Jurkat, Clone E6-1 (cell line): Measurements from ENCODE around the gene TTC39A.

Experiments used
- DNase-seq: peaks from one replicate; pipeline ENCODE4 v3.0.0-alpha.2; 2011; ENCODE audit warnings: low read depth, low spot score
- H3K4me3 ChIP-seq: 2 replicates; pipeline ENCODE4 v1.5.1; 2011; ENCODE audit warnings: mild to moderate bottlenecking, low read length, control low read depth, moderate library complexity

Gene TTC39A

DNA sequence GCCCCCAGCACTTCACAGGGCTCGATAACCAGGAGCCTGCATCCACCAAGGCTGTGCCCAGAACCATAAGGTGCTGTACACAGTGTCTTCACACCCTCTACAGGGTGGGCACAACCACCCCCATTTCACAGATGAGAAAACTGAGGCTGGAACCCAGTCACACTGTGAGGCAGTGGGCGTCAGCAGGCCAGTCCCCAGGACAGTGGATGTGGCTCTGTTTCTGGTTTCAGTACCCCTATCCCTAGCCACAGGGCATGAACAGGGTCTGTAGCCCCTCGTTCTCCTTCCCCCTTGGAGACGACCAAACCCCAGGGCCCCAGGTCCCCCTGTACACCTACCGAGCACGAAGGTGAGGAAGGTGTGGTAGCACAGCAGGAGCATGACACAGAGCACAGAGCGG lies 27.6 kb downstream of the TTC39A start:
- no peak overlapping the region for H3K4me3 ChIP-seq
- DNase-seq: no peak

DNA sequence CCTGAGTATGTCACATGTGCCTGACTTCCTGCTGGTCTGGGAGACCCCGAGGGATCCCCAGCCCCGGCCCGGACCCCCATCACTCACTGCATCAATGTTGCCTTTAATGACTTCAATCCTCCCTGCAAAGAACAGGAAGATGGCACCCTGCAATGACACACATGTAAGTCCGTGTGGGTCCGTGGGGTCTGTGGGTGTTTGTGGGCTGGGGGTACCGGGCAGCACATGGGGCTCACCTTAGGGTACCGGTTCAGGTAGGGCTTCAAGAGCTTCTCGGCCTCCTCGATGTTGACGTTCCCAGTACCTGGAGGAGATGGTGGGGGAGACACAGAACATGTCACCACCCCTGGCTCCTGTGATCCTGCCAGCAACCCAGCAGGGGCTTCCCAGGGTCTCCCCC lies 28.1 kb downstream of the TTC39A start:
- no peak overlapping the region for H3K4me3 ChIP-seq
- DNase-seq: no peak

DNA sequence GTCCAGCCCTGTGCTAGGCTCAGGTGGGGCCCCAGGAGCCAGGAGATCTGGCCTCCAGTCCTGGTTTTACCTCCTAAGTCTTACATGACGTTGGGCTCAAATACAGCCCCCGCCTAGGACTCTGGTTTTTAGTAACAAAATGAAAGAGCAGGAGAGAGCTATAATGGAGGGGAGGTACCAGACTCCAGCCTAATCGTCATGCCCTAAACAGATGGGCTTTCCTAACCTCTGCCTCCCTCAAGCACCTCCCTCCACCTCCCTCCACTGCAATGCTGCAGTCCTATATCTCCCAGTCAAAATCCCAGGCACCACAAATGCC lies 28.6 kb downstream of the TTC39A start:
- H3K4me3 ChIP-seq: no peak overlapping the region
- no peak for DNase-seq

DNA sequence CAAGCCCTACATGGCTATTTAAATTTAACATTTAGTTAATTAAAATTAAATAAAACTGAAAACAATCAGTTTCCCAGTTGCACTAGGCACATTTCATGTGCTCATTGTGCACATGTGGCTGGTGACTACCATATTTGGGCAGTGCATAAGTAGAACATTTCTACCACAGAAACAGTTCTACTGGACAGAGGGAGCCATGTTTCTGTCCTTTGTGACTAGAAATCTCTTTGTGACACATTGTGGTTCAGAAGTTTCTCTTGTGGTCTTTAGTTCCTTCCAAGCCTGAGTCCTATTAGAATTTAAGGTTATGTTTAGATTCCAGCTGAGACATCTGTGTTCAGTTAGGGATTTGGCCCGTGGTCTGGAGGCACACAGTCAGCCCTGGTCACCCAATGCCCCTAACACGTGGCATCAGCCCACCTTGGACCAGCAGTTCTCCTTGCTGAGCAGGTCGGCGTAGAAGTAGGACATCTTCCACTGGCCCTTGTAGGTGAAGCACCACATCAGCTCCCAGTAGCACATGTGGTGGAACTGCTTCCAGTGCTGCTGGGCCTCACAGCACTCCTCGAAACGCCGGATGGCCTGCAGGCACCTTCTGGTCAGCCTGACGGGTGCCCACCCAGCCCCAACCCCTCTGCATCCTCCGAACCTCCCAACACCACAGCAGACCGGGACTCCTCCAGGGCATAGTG lies 29.1 kb downstream of the TTC39A start:
- no peak overlapping the region for H3K4me3 ChIP-seq
- DNase-seq: no peak

DNA sequence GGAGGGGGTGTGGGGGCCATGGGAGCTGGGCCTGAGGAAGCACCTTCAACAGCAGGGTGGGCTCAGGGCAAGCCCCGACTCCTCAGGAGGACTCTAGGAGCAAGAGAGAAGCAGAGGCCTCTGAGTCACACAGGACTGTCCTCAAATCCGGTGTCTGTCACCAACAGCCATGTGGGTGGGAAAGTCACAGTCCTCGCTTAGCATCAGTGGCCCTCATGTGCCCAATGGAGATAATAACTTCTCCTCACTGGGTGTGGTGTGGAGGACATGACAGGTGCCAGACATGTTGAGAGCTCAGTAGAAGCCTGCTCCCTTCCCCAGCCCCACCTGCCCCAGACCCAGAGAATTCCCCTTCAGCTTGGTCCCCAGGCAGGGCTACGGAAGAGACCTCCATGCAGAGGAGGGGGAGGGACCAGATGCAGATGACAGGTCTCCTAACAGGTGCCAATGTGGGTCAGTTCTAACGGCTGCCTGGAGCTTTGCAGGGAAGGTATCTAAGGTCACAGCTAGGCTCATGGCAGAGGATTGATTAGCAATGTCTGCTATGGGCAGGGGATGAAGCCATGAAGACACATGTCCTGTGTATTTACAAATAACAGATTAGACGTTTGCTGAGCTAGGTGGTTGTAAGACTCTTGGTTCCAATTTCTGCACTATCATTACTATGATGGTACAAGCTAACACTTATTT lies 30.2 kb downstream of the TTC39A start:
- no peak for DNase-seq

DNA sequence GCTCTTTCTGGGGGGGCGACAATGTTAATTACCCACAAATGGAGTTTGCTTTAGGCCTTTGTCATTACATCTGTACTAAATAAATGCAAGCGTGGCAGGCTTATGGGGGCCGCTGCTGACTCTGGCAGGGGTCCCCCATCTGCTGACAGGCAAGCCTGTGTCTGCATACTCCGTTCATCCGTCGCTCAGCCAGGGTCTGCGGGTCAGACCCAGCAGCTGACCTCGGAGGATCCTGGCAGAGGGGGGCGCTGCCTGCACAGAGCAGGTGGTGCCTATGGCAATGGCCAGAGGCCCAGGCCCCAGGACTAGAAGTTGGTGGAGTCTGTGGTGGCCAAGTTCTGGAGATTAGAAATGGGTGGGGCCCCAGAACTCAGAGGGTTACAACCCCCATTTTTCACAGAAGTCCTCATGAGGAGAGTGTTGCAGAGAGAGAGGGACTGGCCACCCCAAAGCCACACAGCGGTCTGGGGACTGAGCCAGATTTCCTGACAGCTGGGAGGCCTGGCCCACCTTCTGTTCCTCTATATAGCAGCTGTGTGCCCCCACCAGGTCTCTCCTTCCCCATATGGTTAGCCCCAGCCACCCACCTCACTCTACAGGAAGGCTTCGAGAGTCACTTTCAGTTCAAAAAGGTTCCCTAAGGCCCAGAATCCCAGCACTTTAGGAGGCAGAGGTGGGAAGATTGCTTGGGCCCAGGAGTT lies 31.0 kb downstream of the TTC39A start:
- no peak for DNase-seq

More for the DNA sequence above, 30.2 kb downstream of the TTC39A start:
- H3K4me3 ChIP-seq: no peak overlapping the region

DNA sequence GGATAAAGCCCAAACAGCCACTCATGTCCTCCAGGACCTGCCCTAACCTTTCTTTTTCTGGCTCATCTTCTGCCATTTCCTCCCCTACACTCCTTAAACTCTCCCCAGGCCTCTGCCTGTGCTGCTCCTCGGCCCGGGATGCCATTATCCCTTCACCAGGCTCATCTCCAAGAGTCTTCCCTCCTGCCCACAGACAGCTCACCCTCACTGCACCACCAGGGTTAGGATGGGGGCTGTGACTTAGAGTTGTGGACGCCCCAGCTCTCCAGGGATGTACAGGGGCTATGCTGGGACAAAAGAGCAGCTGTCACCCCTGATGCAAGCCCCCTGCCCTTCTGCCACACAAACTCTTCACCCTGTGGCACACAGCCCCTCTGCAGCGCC lies 32.0 kb downstream of the TTC39A start:
- no peak for DNase-seq
- no peak overlapping the region for H3K4me3 ChIP-seq

More for the DNA sequence above, 31.0 kb downstream of the TTC39A start:
- no peak overlapping the region for H3K4me3 ChIP-seq

DNA sequence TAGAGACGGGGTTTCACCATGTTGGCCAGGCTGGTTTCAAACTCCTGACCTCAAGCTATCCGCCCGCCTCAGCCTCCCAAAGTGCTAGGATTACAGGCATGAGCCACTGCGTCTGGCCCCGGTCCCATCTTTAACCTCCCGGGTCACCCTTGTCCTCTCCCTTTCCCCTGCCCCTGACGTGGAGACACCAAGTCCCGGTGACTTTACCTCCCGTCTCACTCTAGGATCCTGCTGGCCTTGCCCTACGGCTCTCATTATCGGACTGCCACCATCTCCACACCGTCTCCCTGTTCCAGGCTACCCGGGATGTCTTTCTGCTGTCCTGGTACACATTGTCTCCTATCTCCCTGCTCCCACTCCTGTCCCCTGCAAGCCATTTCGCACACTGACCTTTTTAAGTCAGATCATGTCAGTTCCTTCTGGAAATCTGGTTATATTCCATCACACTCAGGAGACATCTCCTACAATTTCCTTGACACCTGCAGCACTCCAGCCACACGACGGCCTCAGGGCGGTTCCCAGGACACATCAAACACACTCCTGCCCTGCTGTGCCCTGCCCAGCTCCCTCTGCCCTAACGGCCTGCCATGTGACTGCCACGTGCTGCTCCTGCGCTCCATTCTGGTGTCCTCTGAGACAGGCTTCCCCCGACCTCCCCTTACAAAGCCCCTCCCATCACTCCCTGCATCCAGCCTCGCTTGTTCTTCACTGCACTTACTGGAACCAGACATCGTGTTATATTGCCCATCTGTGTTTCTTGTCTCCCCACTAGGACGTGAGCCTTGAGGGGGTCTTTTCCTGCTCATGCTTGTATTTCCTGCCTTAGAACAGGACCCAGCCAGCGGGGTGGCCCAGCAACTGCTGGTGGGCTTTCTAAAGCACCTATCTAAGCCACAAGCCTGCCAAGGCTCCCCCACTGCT lies 32.7 kb downstream of the TTC39A start:
- H3K4me3 ChIP-seq: peak overlapping the region; percentile 52
- no peak for DNase-seq

DNA sequence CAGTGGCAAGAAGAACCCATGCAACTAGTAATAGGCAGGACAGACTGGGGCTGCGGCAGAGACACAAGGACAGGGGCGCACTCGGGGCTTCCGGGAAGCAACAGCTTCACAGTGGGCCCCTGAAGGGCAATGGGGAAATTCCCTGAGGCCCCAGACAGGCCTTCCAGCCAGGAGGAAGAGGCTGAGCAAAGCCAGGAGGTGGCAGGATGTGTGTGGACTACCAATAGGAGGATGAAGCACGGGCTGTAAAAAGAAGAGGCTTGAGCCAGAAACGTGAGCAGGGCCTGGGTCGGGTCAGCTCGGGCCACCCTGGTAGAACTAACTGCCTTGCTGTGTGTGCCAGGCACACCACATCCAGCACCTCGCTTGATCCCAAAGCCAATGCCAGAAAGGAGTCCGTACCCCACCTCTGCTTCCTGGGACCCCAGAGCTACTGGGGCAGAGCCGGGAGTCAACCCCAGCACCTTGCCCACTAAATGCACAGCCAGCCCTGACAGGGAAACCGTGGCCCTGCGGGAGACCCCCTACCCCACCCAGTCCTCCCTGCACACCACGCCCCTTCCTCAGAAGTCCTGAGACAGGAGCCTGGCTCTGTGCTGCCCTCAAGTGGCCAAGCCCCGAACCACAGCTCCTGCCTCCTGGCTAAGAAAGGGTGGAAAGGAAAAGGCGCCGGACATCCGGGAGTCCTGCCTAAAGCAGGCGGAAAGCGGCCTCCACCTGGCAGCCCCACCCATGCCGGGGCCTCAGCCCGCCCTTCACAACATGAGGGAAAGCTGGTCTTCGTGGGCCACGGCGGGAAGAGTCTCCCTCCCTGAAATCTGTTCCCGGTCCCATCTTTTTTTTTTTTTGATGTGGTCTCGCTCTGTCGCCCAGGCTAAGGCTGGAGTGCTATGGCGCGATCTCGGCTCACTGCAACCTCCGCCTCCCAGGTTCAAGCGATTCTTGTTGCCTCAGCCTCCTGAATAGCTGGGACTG lies 33.7 kb downstream of the TTC39A start:
- H3K4me3 ChIP-seq: peak overlapping the region; percentile 52
- DNase-seq: peak; percentile 70

DNA sequence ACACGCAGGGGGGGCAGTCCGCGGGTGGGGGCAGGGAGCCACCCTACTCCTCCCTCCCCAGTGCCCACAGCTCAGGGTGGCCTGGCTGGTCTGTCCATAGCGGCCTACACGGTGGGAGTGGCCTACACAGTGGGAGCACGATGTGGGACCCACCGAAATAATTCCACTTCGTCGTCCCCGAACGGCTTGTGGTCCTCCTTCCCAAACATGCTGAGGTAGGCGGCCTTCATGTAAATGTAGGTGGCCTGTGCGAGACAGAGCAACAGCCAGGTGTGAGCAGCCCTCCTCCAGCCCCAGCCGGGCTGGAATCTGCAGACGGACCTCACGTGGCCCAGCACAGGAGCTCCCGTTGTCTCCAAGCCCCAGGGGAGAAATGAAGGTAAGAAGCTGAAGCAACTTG lies 34.4 kb downstream of the TTC39A start:
- H3K4me3 ChIP-seq: no peak overlapping the region
- DNase-seq: no peak

DNA sequence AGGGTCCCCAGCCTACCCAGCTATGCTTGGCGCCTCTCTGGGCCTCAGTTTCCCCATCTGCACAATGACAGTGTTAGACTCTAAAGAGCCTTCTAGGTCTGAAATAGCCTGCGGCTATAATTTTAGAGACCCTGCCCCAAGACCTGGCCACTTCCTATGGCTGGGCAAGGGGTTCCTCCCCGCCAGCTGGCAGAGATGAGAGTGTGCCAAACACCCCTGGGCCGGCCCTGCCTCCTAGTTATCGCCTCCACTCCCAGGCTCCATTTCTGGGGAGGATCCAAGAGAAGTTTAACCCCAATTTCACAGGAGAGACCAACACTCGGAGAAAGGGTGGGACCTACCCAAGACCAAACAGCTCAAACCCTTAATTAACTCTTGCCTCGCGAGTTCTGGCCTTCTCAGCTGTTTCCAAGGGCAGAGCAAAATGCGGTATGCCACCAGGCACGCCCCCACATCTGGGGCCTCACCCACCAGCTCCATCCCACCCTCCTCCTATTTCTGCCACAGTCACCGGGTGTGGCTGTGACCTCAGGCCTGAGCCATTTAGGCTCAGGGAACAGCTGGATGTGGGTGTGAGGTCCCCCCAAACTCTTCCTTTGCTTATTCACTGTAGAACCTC lies 35.7 kb downstream of the TTC39A start:
- peak; percentile 52 for DNase-seq
- H3K4me3 ChIP-seq: no peak overlapping the region

DNA sequence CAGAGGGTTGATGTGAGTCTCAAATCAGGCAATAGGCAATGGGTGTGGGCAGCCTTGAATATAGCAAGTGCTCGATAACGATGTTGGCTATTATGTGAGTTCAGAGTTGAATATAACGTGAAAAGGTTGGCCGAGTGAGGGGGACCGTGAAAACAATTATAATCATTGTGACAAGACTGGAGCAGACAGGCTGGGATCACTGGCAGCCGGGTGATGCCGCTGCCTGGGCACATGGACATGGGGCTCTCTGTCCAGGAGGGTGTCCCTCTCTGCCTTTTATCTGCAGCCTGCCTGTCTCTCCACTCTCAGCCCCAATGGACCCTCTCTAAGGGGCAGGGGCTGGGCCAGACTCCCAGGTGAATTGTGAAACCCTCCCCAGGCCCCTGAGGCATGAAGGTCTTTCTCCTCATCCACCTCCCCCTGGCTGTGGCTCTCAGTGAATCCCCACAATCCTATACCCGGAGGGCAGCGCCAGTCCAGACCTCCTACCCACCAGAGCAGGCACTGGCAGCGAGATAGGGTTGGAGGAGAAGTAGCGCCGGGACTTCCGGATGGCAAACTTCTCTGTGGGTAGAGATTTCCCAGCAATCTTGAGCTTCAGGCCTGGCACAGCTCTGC lies 36.4 kb downstream of the TTC39A start:
- no peak for DNase-seq
- no peak overlapping the region for H3K4me3 ChIP-seq

DNA sequence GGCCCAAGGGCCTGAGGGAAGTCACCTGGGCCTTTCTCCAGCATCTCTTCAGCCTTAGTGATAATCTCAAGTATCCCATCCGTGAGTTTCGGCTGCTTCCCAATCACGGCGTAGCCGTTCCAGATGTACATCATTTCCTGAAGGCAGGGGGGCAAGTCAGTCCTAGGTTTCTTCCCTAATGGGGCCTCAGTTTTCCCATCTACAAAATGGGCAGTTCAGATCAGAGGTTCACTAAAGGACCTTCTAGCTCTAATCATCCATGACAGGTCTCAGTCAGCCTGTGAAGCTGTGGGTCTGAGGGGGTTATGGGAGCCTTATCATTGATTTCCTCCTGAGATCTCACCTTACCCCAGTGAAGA lies 39.9 kb downstream of the TTC39A start:
- H3K4me3 ChIP-seq: no peak overlapping the region
- DNase-seq: no peak

DNA sequence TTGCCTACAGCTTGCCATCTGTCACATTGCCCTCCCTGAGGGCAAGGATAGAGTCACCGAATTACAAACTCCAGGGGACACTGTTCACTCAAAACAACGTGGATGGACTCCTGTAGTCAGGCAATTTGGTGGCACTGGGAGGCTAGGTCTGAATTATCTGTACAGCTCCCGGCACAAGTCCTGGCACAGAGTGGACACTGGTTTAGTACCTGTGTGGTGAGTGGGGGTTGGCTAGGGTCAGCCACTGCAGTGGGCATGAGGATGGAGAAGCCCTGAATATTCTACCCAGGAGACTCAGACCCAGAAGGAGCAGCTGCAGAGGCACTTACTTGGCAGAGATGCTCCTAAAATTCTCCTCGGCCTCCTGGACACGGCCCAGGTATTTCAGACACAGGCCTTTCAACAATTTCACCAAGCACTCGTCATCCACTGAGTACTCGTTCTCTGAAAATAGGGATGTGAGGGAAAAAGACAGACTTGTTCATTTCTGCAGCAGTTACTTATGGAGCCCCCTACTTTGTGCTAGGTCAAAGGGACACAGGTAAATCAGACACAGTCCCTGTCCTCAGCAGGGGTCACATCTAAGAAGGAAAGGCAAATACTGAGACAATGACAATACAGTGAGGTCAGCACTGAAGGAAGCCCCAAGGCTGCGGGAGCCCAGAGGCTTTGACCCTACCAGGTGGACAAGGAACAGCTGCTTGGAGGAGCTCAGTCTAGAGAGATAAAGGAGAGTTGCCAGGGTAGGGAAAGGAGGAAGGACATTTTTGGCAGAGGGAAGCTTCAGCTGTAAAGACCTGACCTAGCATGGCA lies 40.5 kb downstream of the TTC39A start:
- H3K4me3 ChIP-seq: no peak overlapping the region
- DNase-seq: no peak

DNA sequence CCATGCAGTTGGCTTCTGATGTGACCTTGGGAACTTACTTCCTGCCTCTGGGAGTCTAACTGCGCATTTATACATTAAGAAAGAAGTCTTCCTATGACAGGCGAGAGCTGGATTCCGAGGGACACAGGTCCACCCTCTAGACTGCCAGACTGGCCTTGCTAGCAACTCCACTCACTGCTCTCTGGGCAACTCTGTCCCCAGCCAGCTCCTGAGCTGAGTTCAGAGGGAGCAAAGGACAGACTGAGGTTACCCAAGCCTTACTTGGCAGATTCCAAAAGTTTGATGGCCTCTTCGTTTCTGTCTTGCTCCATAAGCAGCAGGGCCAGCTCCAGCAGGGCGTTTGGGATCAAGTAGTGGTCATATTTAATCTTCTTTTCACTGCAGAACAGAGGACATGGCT lies 41.8 kb downstream of the TTC39A start:
- no peak overlapping the region for H3K4me3 ChIP-seq
- DNase-seq: no peak

DNA sequence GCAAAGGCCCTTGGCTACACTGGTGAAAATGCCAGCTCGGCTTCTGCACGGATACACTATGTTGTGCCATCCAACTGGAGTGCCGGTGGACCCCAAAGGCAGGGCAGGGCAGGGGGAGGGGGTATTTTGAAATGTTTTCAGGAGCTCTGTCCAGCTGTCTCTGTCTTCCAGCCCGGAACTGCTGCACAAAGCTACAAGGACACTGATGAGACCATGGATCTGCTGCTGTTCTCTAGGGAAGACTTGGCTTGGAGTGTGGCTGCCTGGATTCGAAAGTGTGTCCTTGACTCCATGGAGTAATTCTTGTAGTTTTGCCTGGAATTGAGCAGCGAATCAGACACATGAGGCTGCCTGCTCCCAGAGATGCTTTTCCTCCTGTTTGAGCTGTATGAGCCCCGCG lies 42.4 kb downstream of the TTC39A start:
- H3K4me3 ChIP-seq: no peak overlapping the region
- no peak for DNase-seq

DNA sequence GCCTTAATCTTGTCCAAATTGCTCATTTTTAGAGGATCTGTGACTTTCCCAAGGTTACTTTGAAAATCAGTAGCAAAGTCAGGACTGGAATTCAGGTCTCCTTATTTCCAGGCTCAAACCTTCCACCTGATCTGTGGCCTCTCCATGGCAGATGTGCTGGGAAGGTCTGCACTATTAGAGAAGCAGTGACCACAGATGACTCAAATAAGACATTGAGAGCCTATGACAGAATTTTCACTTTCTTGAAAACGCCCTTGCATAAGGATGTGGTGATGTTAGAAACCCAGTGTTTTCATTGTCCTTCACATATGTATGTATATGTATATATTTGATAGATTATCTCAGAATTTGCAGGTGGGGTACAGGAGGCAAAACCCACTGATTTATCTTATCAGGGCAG lies 45.3 kb downstream of the TTC39A start:
- H3K4me3 ChIP-seq: no peak overlapping the region
- no peak for DNase-seq
